CD4-positive, CD25-positive, alpha-beta regulatory T cell (primary cell): ENCODE data around the gene BASP1. TPM values are rescaled to one million over a fixed set of nuclear protein-coding genes. Genes with fewer than 3 reads are reported as not detected.
"Not testable (repeated sequence)": the region's sequence is repeated elsewhere in the genome, so short reads cannot be mapped to it uniquely, and the experiment has no call there.

Experiments used
- ATAC-seq, 2 donors: fragments of 150-1000 bp; cut with Tn5 transposase; one replicate each; pipeline ENCODE4 v1.10.0; 2021; ENCODE audit warnings: low read depth in 2 of 2, moderate number of reproducible peaks in 2 of 2, moderate library complexity in 1 of 2
- DNase-seq, 3 donors: peaks; one replicate each; pipeline versions ENCODE4 v3.0.0 to v3.0.0-alpha.2; 2012 to 2022; ENCODE audit warnings: mixed read lengths in 1 of 3
- H3K27ac ChIP-seq: one replicate; pipeline ENCODE4 v1.7.0; 2013; ENCODE audit warnings: mild to moderate bottlenecking, low read length; ENCODE audit not compliant: insufficient read depth, poor library complexity, severe bottlenecking
- H3K27me3 ChIP-seq: one replicate; pipeline ENCODE4 v1.7.0; 2013; ENCODE audit warnings: low read length; ENCODE audit not compliant: control insufficient read depth, insufficient read depth
- H3K36me3 ChIP-seq: one replicate; pipeline ENCODE4 v1.7.0; 2013; ENCODE audit warnings: mild to moderate bottlenecking, low read length, moderate library complexity; ENCODE audit not compliant: control insufficient read depth, insufficient read depth
- H3K4me1 ChIP-seq: 2 replicates; pipeline ENCODE4 v1.7.0; 2013; ENCODE audit warnings: mild to moderate bottlenecking, low read length; ENCODE audit not compliant: insufficient read depth, control insufficient read depth, poor library complexity, severe bottlenecking
- H3K4me3 ChIP-seq: one replicate; pipeline ENCODE4 v1.7.0; 2013; ENCODE audit warnings: low read depth, mild to moderate bottlenecking, low read length, moderate library complexity
- H3K9me3 ChIP-seq, 2 experiments: 1 replicate in 1 of 2; 2 replicates in 1 of 2; pipeline ENCODE4 v1.7.0; 2013; ENCODE audit warnings: low read length in 2 of 2, mild to moderate bottlenecking in 1 of 2, moderate library complexity in 1 of 2; ENCODE audit not compliant: control insufficient read depth in 2 of 2
- H3K27ac Mint-ChIP-seq, 3 donors: one replicate each; pipeline ENCODE4 v1.8.0; 2020 to 2022; ENCODE audit warnings: mild to moderate bottlenecking in 3 of 3, mixed read lengths in 3 of 3, moderate library complexity in 2 of 3
- H3K27me3 Mint-ChIP-seq: one replicate; pipeline ENCODE4 v1.8.0; 2022; ENCODE audit warnings: mild to moderate bottlenecking, mixed read lengths
- H3K36me3 Mint-ChIP-seq: one replicate; pipeline ENCODE4 v1.8.0; 2020; ENCODE audit warnings: mixed read lengths
- H3K4me1 Mint-ChIP-seq, 4 donors: one replicate each; pipeline ENCODE4 v1.8.0; 2020 to 2022; ENCODE audit warnings: mixed read lengths in 4 of 4, mild to moderate bottlenecking in 1 of 4
- H3K4me3 Mint-ChIP-seq, 4 donors: one replicate each; pipeline ENCODE4 v1.8.0; 2020 to 2022; ENCODE audit warnings: mild to moderate bottlenecking in 4 of 4, mixed read lengths in 4 of 4, moderate library complexity in 3 of 4
- H3K9me3 Mint-ChIP-seq, 7 donors: one replicate each; pipeline ENCODE4 v1.8.0; 2020 to 2022; ENCODE audit warnings: mixed read lengths in 7 of 7, mild to moderate bottlenecking in 3 of 7, moderate library complexity in 2 of 7
- polyA plus RNA-seq, 4 donors: library from polyadenylated mRNA; unstranded; fragments of 300-500 nt; fragmentation: Illumina TruSeq; gene quantifications; one replicate each; pipeline ENCODE4 v1.2.3, GENCODE V29; 2021
- total RNA-seq: library from RNA; stranded (reverse); gene quantifications from one replicate; pipeline ENCODE4 v1.2.3, GENCODE V29; 2022

The BASP1 gene
- total and polyA plus RNA-seq, 5 donors from 2014 or later: 0.51 to 2.8 (median 1.6) TPM

DNA sequence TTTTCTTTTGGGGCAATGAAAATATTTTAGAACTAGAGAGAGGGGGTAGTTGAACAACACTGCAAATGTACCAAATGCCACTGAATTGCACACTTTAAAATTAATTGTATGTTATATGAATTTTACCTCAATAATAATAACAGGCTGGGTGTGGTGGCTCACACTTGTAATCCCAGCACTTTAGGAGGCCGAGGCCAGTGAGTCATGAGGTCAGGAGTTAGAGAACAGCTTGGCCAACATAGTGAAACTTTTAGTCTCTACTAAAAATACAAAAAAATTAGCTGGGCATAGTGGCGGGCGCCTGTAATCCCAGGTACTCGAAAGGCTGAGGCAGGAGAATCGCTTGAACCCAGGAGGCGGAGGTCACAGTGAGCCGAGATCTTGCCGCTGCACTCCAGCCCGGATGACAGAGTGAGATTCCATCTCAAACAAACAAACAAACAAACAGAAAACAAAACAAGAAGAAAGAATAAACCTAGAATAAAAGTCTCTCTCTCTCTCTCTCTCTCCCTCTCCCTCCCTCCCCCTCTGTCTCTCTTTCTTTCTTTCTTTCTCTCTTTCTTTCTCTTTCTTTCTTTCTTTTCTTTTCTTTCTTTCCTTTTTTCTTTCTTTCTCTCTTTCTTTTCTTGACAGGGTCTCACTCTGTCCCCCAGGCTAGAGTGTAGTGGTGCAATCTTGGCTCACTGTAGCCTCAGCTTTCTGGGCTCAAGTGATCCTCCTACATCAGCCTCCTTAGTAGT is 91.1 kb downstream of the BASP1 start:
- H3K36me3 Mint-ChIP-seq: no peaks in the 10 kb centered on the region
- Histone ChIP-seq H3K9me3 (peaks cover 0 to 2% of the 10 kb centered on the region in 2 experiments), H3K27me3 (no peaks in the 10 kb centered on the region), H3K4me1 (no peaks in the 10 kb centered on the region), H3K4me3 (no peak overlapping the region), H3K27ac (no peak overlapping the region), H3K36me3 (no peaks in the 10 kb centered on the region)
- H3K9me3 Mint-ChIP-seq: peaks cover 0 to 14% (median 2%) of the 10 kb centered on the region in 7 donors
- ATAC-seq (no peak), DNase-seq (no peak)
- H3K27me3 Mint-ChIP-seq: no peaks in the 10 kb centered on the region
- no peak overlapping the region for H3K27ac Mint-ChIP-seq
- H3K4me1 Mint-ChIP-seq: no peaks in the 10 kb centered on the region
- no peak overlapping the region for H3K4me3 Mint-ChIP-seq

DNA sequence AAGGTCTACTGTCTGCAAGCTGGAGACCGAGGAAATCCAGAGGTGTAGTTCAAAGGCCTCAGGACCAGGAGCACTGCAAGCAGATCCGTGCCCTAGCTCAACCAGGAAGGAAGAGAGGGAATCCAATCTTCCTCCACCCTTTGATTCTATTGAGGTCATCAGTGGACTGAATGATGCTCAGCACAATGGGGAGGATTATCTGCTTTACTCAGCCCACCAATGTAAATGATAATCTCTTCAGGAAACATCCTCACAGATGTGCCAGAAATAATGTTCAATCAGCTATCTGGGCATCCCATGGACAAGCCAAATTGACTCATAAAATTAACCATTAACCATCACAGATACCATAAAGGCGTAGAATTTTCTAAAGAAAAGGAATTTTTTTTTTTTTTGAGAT is 92.0 kb downstream of the BASP1 start:
- Mint-ChIP-seq H3K4me1 (no peaks in the 10 kb centered on the region), H3K9me3 (peaks cover 0 to 10% (median 2%) of the 10 kb centered on the region in 7 donors), H3K27ac (no peak overlapping the region), H3K27me3 (no peaks in the 10 kb centered on the region), H3K4me3 (no peak overlapping the region), H3K36me3 (no peaks in the 10 kb centered on the region)
- no peak overlapping the region for H3K4me3 ChIP-seq
- DNase-seq (no peak), ATAC-seq (no peak)
- H3K27ac ChIP-seq: no peak overlapping the region
- no peaks in the 10 kb centered on the region for H3K27me3 ChIP-seq
- peaks cover 0 to 2% of the 10 kb centered on the region in 2 experiments for H3K9me3 ChIP-seq
- no peaks in the 10 kb centered on the region for H3K36me3 ChIP-seq
- H3K4me1 ChIP-seq: no peaks in the 10 kb centered on the region

DNA sequence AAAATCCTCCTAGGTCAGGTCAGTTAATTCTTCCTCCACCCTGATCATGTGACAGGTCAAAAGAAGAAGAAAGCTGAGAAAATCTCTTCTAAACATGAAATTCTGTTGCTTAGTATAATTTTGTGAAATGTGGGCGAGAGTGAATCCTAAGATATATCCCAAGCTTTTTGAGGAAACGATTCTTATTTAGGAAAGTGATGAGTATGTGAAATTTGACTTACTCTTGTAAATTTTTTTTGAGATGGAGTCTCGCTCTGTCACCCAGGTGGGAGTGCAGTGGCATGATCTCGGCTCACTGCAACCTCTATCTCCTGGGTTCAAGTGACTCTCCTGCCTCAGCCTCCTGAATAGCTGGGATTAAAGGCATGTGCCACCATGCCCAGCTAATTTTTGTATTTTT is 93.1 kb downstream of the BASP1 start:
- H3K27ac Mint-ChIP-seq, H3K4me3 ChIP-seq, H3K9me3 ChIP-seq, H3K4me1 ChIP-seq, H3K27me3 ChIP-seq, H3K4me1 Mint-ChIP-seq, H3K36me3 Mint-ChIP-seq, H3K27ac ChIP-seq, H3K27me3 Mint-ChIP-seq, H3K9me3 Mint-ChIP-seq, ATAC-seq, H3K36me3 ChIP-seq, H3K4me3 Mint-ChIP-seq, DNase-seq: not testable (repeated sequence)

DNA sequence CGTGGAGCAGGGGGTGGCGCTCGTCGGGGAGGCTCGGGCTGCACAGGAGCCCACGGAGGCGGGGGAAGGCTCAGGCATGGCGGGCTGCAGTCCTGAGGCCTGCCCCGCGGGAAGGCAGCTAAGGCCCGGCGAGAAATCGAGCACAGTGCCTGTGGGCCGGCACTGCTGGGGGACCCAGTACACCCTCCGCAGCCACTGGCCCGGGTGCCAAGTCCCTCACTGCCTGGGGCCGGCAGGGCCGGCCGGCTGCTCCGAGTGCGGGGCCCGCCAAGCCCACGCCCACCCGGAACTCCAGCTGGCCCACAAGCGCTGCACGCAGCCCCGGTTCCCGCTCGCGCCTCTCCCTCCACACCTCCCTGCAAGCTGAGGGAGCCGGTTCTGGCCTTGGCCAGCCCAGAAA is 94.4 kb downstream of the BASP1 start:
- not testable (repeated sequence) for H3K27me3 ChIP-seq, H3K36me3 ChIP-seq, H3K9me3 Mint-ChIP-seq, H3K27me3 Mint-ChIP-seq, H3K4me3 Mint-ChIP-seq, H3K4me3 ChIP-seq, H3K4me1 Mint-ChIP-seq, H3K9me3 ChIP-seq, H3K36me3 Mint-ChIP-seq, H3K27ac Mint-ChIP-seq, H3K27ac ChIP-seq, DNase-seq, H3K4me1 ChIP-seq, ATAC-seq

DNA sequence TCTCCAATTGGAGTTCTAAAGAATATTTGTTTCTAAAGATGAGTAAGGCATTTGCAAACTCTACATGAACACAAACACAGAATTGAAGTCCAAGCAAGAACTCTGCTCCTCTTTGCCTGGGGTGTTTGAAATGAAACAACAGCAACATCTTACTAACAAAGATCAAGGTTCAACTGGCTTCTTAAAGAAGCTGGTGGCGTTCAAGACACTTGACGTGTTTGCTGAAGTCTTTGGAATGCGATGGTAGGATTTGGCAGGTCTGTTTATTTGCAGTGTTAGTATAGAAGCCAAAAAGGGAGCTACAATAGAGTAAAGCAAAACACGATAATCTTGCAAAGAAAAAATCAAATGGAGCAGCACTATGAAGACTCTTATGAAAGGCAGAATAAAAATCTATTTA is 94.9 kb downstream of the BASP1 start:
- Mint-ChIP-seq H3K4me1 (no peaks in the 10 kb centered on the region), H3K36me3 (no peaks in the 10 kb centered on the region), H3K27me3 (no peaks in the 10 kb centered on the region), H3K27ac (no peak overlapping the region), H3K9me3 (peaks cover 0 to 8% (median 2%) of the 10 kb centered on the region in 7 donors), H3K4me3 (no peak overlapping the region)
- DNase-seq: no peak
- peaks cover 0 to 2% of the 10 kb centered on the region in 2 experiments for H3K9me3 ChIP-seq
- no peak overlapping the region for H3K27ac ChIP-seq
- H3K36me3 ChIP-seq: no peaks in the 10 kb centered on the region
- no peak for ATAC-seq
- H3K4me3 ChIP-seq: no peak overlapping the region
- H3K27me3 ChIP-seq: no peaks in the 10 kb centered on the region
- no peaks in the 10 kb centered on the region for H3K4me1 ChIP-seq

DNA sequence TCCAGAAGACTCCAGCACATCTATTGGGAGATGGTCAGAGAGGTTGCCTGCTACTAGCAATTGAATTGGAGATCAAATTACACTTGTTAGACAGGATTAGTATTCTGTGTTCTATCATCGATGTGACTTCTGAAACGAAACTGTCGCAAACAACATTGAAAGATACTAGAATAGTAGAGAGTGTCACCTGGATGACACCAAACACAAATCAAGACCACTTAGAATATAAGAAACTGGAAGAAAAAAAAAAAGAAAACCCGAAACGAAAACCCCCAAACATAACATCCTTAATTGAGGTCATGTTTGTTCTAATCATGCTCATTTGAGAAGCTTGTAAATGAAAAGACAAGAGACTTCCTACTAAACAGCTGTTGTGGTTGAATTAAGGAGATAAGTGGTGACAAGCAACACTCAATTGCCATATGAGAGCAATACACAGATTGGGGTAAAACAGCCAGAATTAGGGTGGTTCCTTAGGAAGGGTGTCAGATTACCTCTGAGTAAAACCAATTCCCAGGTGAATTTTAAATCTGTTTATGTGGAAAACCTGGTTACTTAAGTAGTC is 97.6 kb downstream of the BASP1 start:
- H3K4me3 ChIP-seq: no peak overlapping the region
- no peaks in the 10 kb centered on the region for H3K4me1 ChIP-seq
- Mint-ChIP-seq H3K36me3 (no peaks in the 10 kb centered on the region), H3K27ac (no peak overlapping the region), H3K4me1 (no peaks in the 10 kb centered on the region), H3K4me3 (no peak overlapping the region), H3K27me3 (no peaks in the 10 kb centered on the region), H3K9me3 (peaks cover 0 to 6% (median 0%) of the 10 kb centered on the region in 7 donors)
- DNase-seq: no peak
- no peaks in the 10 kb centered on the region for H3K27me3 ChIP-seq
- no peak overlapping the region for H3K27ac ChIP-seq
- no peaks in the 10 kb centered on the region for H3K36me3 ChIP-seq
- H3K9me3 ChIP-seq: peaks cover 0 to 2% of the 10 kb centered on the region in 2 experiments
- ATAC-seq: no peak

DNA sequence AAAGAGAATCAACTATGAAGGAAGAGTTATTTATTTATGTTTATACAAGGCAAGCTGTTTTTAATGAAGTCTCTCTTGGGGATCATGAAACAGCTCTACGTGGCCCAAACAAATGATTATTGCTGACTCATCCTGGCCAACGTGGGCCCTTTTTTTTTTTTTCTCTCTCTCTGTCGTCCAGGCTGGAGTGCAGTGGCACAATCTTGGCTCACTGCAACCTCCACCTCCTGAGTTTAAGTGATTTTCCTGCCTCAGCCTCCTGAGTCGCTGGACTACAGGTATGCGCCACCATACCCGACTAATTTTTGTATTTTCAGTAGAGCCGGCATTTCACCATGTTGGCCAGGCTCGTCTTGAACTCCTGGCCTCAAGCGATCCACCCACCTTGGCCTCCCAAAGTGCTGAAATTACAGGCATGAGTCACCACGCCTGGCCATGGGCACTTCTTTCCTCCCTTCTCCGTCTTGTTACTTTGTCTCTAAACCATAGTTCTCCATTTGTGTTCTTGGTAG is 98.3 kb downstream of the BASP1 start:
- Mint-ChIP-seq H3K4me1 (no peaks in the 10 kb centered on the region), H3K4me3 (no peak overlapping the region), H3K27me3 (no peaks in the 10 kb centered on the region), H3K27ac (no peak overlapping the region), H3K9me3 (peaks cover 0 to 6% (median 3%) of the 10 kb centered on the region in 7 donors), H3K36me3 (no peaks in the 10 kb centered on the region)
- no peaks in the 10 kb centered on the region for H3K9me3 ChIP-seq
- no peaks in the 10 kb centered on the region for H3K4me1 ChIP-seq
- no peak overlapping the region for H3K27ac ChIP-seq
- H3K27me3 ChIP-seq: no peaks in the 10 kb centered on the region
- no peaks in the 10 kb centered on the region for H3K36me3 ChIP-seq
- no peak for DNase-seq
- no peak for ATAC-seq
- H3K4me3 ChIP-seq: no peak overlapping the region

DNA sequence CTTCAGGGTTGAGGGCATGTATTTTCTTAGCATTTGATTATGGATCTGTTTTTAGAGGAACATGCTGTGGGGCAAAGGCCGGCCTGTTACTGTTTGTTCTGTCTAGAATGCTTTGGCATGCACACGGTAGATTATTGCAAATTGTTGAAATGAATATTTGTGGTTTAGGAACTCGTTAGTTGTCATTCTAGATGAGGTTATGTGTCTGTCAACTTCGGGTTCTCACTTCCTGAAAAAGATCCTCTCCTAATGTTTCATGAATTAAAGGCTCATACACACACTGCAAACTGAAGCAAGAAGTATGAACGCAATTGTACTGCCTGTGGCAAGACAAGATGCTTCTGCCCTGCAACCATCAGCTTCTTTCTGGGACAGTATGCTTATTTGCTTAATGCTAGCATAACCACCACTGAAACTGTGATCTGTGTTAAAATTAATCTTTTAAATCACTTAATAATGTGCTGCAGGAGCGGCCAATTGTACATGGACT is 99.6 kb downstream of the BASP1 start:
- H3K4me3 ChIP-seq: no peak overlapping the region
- no peaks in the 10 kb centered on the region for H3K36me3 Mint-ChIP-seq
- H3K4me1 ChIP-seq: no peaks in the 10 kb centered on the region
- no peak overlapping the region for H3K4me3 Mint-ChIP-seq
- no peak overlapping the region for H3K27ac Mint-ChIP-seq
- DNase-seq (no peak), ATAC-seq (peak; percentile 22 to 43)
- H3K9me3 Mint-ChIP-seq: peaks cover 0 to 6% (median 3%) of the 10 kb centered on the region in 7 donors
- H3K4me1 Mint-ChIP-seq: no peaks in the 10 kb centered on the region
- H3K36me3 ChIP-seq: no peaks in the 10 kb centered on the region
- H3K27me3 Mint-ChIP-seq: no peaks in the 10 kb centered on the region
- no peaks in the 10 kb centered on the region for H3K27me3 ChIP-seq
- no peaks in the 10 kb centered on the region for H3K9me3 ChIP-seq
- H3K27ac ChIP-seq: no peak overlapping the region
